ENCODE results near the gene OR2T2.
A peak's percentile ranks its signal among the peaks of the same experiment; 100 is the strongest.
"Not testable (repeated sequence)": the region's sequence is repeated elsewhere in the genome, so short reads cannot be mapped to it uniquely, and the experiment has no call there.

OR2T2 gene

GRCh38 chr1:248431683-248432082, 13.8 kb upstream of the OR2T2 start:
- H3K9me3 ChIP-seq (ENCODE audit: insufficient read depth, low read length); DNase-seq (ENCODE audit: low read depth, low spot score); H3K27me3 ChIP-seq (ENCODE audit: insufficient read depth, insufficient read length); H3K36me3 ChIP-seq (ENCODE audit: insufficient read depth, insufficient read length, low read length); H3K4me3 ChIP-seq (ENCODE audit: insufficient read length, low read depth); H3K4me1 ChIP-seq (ENCODE audit: insufficient read depth, insufficient read length); H3K9ac ChIP-seq (ENCODE audit: insufficient read length, low read depth): not testable (repeated sequence)

DNA sequence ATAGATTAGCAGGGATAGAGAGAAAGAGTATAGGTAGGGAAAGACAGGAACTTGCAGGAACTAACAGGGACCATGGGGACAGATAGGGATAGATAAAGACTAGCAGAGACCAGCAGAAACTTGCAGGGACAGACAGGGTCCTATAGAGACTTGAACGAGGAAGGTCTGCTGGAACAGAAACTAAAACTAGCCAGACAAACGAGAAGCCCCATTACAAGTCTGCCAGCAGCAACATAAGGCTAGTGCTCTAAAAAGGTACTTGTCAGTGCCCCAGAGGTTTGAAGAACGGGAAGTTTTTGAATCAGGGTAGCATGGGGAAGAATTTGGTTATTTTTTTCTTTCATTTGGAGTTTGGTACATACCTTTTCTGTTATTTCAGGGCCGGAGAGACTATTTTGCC, 13.2 kb upstream of the OR2T2 start:
- H3K9ac ChIP-seq (ENCODE audit: insufficient read length, low read depth); H3K9me3 ChIP-seq (ENCODE audit: insufficient read depth, low read length); H3K4me1 ChIP-seq (ENCODE audit: insufficient read depth, insufficient read length); H3K4me3 ChIP-seq (ENCODE audit: insufficient read length, low read depth); H3K36me3 ChIP-seq (ENCODE audit: insufficient read depth, insufficient read length, low read length); H3K27me3 ChIP-seq (ENCODE audit: insufficient read depth, insufficient read length); DNase-seq (ENCODE audit: low read depth, low spot score): not testable (repeated sequence)

DNA sequence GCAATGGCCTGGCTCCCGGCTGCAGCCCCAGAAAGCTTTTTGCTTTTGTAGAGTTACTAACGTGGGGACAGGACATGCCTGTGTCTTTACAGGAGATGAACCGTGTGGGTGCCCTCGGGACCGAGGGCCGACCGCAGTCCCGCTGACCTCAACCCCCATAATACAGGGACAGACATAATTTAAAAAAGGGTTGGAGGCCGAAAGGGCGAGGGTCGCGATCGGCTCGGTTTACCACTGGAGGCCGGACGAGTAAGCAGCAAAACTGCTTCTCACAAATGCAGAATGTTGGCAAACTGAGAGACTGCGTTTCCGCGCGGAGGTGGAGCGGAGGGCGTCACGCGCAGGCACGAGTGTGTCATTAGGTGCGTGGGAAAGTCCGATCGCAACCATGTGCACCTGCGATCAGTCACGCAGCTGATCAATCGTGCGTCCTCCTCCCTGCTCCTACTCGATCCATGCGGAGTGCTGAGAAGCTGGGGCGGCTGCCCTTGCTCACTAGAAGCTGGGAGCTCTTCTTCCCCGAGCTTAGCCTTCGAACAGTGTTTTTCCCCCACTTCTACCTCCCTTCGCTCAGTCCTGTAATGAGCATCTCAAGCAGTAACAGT, 11.5 kb upstream of the OR2T2 start:
- not testable (repeated sequence) for H3K36me3 ChIP-seq (ENCODE audit: insufficient read depth, insufficient read length, low read length); DNase-seq (ENCODE audit: low read depth, low spot score); H3K4me1 ChIP-seq (ENCODE audit: insufficient read depth, insufficient read length); H3K27me3 ChIP-seq (ENCODE audit: insufficient read depth, insufficient read length); H3K9me3 ChIP-seq (ENCODE audit: insufficient read depth, low read length); H3K4me3 ChIP-seq (ENCODE audit: insufficient read length, low read depth); H3K9ac ChIP-seq (ENCODE audit: insufficient read length, low read depth)

DNA sequence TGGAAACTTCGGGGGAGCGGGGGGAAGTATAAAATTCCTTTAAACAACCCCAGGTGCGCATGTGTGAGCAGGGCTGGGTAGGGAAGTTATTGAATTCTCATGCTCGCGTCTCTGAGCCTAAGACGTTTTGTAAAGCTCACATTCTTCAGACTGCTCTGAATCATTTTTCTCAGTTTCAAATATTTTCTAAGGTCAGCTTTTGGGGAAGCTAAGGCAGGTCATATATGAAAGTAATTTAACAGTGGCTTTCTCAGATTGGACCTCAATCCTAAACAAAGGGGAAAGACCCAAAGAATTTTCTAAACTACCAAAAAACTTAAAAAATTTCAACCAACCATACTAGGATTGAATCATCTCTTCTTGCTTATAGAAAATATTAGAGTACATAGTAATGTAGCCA, 10.5 kb upstream of the OR2T2 start:
- H3K9me3 ChIP-seq (ENCODE audit: insufficient read depth, low read length); H3K36me3 ChIP-seq (ENCODE audit: insufficient read depth, insufficient read length, low read length); H3K9ac ChIP-seq (ENCODE audit: insufficient read length, low read depth); H3K4me3 ChIP-seq (ENCODE audit: insufficient read length, low read depth); H3K4me1 ChIP-seq (ENCODE audit: insufficient read depth, insufficient read length); H3K27me3 ChIP-seq (ENCODE audit: insufficient read depth, insufficient read length); DNase-seq (ENCODE audit: low read depth, low spot score): not testable (repeated sequence)

- H3K9me3 ChIP-seq (ENCODE audit: insufficient read depth, low read length); H3K36me3 ChIP-seq (ENCODE audit: insufficient read depth, insufficient read length, low read length); H3K9ac ChIP-seq (ENCODE audit: insufficient read length, low read depth); DNase-seq (ENCODE audit: low read depth, low spot score); H3K4me3 ChIP-seq (ENCODE audit: insufficient read length, low read depth); H3K27me3 ChIP-seq (ENCODE audit: insufficient read depth, insufficient read length); H3K4me1 ChIP-seq (ENCODE audit: insufficient read depth, insufficient read length): not testable (repeated sequence)
These were observed 9.1 kb upstream of the OR2T2 start for GRCh38 chr1:248436303-248436702.

- not testable (repeated sequence) for DNase-seq (ENCODE audit: low read depth, low spot score); H3K36me3 ChIP-seq (ENCODE audit: insufficient read depth, insufficient read length, low read length); H3K9ac ChIP-seq (ENCODE audit: insufficient read length, low read depth); H3K4me3 ChIP-seq (ENCODE audit: insufficient read length, low read depth); H3K4me1 ChIP-seq (ENCODE audit: insufficient read depth, insufficient read length); H3K9me3 ChIP-seq (ENCODE audit: insufficient read depth, low read length); H3K27me3 ChIP-seq (ENCODE audit: insufficient read depth, insufficient read length)
These were observed 6.8 kb upstream of the OR2T2 start for GRCh38 chr1:248438668-248439067.

GRCh38 chr1:248439283-248439682, 6.2 kb upstream of the OR2T2 start:
- H3K4me3 ChIP-seq (ENCODE audit: insufficient read length, low read depth); H3K27me3 ChIP-seq (ENCODE audit: insufficient read depth, insufficient read length); H3K9me3 ChIP-seq (ENCODE audit: insufficient read depth, low read length); H3K4me1 ChIP-seq (ENCODE audit: insufficient read depth, insufficient read length); H3K36me3 ChIP-seq (ENCODE audit: insufficient read depth, insufficient read length, low read length); DNase-seq (ENCODE audit: low read depth, low spot score); H3K9ac ChIP-seq (ENCODE audit: insufficient read length, low read depth): not testable (repeated sequence)

DNA sequence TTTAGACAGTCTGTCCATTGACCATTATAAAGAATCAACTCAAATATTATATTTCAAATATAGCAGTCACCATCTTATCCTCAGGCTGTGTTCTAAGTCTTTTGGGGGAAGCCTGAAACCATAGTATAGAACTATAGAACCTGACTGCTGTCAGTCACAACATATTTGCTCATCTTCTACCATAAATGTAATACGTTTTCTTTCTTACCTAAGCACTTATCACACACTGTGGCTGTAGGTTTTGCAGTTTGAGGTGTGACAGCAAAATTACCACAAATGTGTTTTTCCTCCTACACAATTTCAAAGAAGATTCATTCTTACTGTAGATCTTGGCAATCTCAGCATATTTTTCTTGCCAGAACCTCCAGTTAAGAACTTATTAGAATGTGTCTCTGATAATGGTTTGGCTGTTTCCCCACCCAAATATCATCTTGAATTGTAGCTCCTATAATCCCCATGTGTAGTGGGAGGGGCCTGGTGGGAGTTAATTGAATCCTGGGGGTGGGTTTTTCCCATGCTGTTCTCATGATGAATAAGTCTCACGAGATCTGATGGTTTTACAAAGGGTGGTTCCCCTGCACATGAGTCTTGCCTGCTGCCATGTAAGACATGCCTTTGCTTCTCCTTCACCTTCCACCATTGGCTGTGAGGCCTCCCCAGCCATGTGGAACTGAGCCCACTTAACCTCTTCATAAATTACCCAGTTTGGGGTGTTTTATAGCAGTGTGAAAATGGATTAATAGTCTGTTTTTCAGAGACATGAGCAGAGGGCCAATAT, 2.7 kb upstream of the OR2T2 start:
- H3K4me3 ChIP-seq (ENCODE audit: insufficient read length, low read depth); DNase-seq (ENCODE audit: low read depth, low spot score); H3K27me3 ChIP-seq (ENCODE audit: insufficient read depth, insufficient read length); H3K36me3 ChIP-seq (ENCODE audit: insufficient read depth, insufficient read length, low read length); H3K4me1 ChIP-seq (ENCODE audit: insufficient read depth, insufficient read length); H3K9ac ChIP-seq (ENCODE audit: insufficient read length, low read depth); H3K9me3 ChIP-seq (ENCODE audit: insufficient read depth, low read length): not testable (repeated sequence)

DNA sequence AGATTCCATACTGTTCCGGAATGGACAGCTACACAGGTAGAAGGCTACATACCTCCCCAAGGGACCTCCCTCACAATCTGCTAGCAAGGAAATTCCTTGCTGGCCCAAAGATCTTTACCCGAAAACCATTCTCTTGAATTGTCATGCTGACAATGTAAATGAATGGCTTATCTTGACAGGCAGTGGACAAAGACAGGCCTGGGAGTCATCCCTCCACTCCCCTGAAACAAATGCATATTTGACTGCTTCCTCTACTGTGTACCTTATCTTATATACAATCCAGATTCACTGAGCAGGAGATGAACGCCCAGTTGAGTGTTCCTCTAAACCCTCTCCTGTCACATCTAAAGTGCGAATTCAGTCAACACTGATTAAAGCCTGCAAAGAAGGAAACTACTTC, 834 bp upstream of the OR2T2 start:
- peak; percentile 57 for DNase-seq (ENCODE audit: low read depth, low spot score)
- not testable (repeated sequence) for H3K27me3 ChIP-seq (ENCODE audit: insufficient read depth, insufficient read length); H3K36me3 ChIP-seq (ENCODE audit: insufficient read depth, insufficient read length, low read length); H3K9ac ChIP-seq (ENCODE audit: insufficient read length, low read depth); H3K9me3 ChIP-seq (ENCODE audit: insufficient read depth, low read length); H3K4me1 ChIP-seq (ENCODE audit: insufficient read depth, insufficient read length); H3K4me3 ChIP-seq (ENCODE audit: insufficient read length, low read depth)

DNA sequence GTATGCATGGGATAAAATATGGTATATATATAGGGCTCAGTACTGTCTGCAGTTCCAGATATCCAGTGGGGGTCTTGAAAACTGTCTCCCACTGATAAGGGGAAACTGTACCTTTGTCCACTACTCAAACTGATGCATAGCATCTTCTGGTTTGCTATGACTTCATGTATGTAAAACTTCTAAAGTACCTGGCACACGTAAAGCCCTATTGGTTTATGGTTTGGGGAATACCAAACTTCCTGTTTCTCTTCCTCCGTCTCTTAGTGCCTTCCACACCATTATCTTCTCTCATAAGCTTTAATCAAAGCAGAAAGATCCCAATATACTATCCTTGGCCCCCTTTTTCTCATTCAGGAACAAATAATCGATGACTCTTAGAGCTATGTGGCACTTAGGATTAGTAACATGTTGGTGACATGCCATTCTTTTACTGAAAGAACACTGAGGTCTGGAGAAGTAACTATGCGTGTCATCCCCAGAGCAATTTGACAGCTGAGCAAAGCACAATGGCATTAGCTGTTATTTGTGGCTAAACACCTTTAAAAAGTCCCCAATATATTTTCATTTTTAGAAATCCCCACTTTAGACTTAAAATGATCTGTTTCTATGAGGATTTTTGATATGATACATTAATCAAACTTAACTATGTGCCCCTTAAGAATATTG, 3.1 kb downstream of the OR2T2 start:
- DNase-seq (ENCODE audit: low read depth, low spot score); H3K36me3 ChIP-seq (ENCODE audit: insufficient read depth, insufficient read length, low read length): not testable (repeated sequence)

GRCh38 chr1:248449821-248450465, 4.5 kb downstream of the OR2T2 start:
- H3K4me3 ChIP-seq (ENCODE audit: insufficient read length, low read depth); H3K4me1 ChIP-seq (ENCODE audit: insufficient read depth, insufficient read length); H3K36me3 ChIP-seq (ENCODE audit: insufficient read depth, insufficient read length, low read length); DNase-seq (ENCODE audit: low read depth, low spot score); H3K27me3 ChIP-seq (ENCODE audit: insufficient read depth, insufficient read length); H3K9me3 ChIP-seq (ENCODE audit: insufficient read depth, low read length); H3K9ac ChIP-seq (ENCODE audit: insufficient read length, low read depth): not testable (repeated sequence)

More for the DNA sequence above, 3.1 kb downstream of the OR2T2 start:
- not testable (repeated sequence) for H3K9me3 ChIP-seq (ENCODE audit: insufficient read depth, low read length); H3K27me3 ChIP-seq (ENCODE audit: insufficient read depth, insufficient read length); H3K4me1 ChIP-seq (ENCODE audit: insufficient read depth, insufficient read length); H3K9ac ChIP-seq (ENCODE audit: insufficient read length, low read depth); H3K4me3 ChIP-seq (ENCODE audit: insufficient read length, low read depth)

Data from NT2/D1 (cell line).